WTC11 (cell line): Measurements from ENCODE around the gene KANK4. TPM values are rescaled to one million over a fixed set of nuclear protein-coding genes. Genes with fewer than 3 reads are reported as not detected.

Source experiments
- ATAC-seq: fragments of 200-7000 bp; cut with Tn5 transposase; 2 replicates; pipeline ENCODE4 v1.10.0; 2021; ENCODE audit warnings: mild to moderate bottlenecking, moderate library complexity
- CTCF ChIA-PET: fragments of 300-600 bp; sonication (Branson Sonifier 250); formaldehyde crosslinking; loops from one replicate; lab custom pipeline; 2021; ENCODE audit warnings: antibody characterized with exemption; lab: Charles Lee
- POLR2A ChIA-PET: fragments of 350-600 bp; sonication (Branson Sonifier 250); formaldehyde crosslinking; loops from one replicate; lab custom pipeline; 2021; ENCODE audit warnings: antibody characterized with exemption; lab: Charles Lee
- DNase-seq: peaks from one replicate; pipeline ENCODE4 v3.0.0; 2021; ENCODE audit warnings: low spot score
- H3K27ac Mint-ChIP-seq: 2 replicates; pipeline ENCODE4 v1.8.0; 2021; ENCODE audit warnings: mixed read lengths
- H3K27me3 Mint-ChIP-seq: 2 replicates; pipeline ENCODE4 v1.8.0; 2021; ENCODE audit warnings: low read depth, mild to moderate bottlenecking, moderate library complexity, mixed read lengths
- H3K36me3 Mint-ChIP-seq: 2 replicates; pipeline ENCODE4 v1.8.0; 2021; ENCODE audit warnings: mixed read lengths
- H3K4me1 Mint-ChIP-seq: 2 replicates; pipeline ENCODE4 v1.8.0; 2022; ENCODE audit warnings: mixed read lengths
- H3K4me3 Mint-ChIP-seq: 2 replicates; pipeline ENCODE4 v1.8.0; 2021; ENCODE audit warnings: mild to moderate bottlenecking, moderate library complexity, mixed read lengths
- H3K9me3 Mint-ChIP-seq: 2 replicates; pipeline ENCODE4 v1.8.0; 2021; ENCODE audit warnings: mixed read lengths
- CBFB ChIP-seq: sonication (generic); formaldehyde crosslinking; IDR thresholded peaks from 2 replicates; pipeline ENCODE4 v1.8.1; 2022; ENCODE audit warnings: mild to moderate bottlenecking, low read depth, missing genetic modification reagents
- CREM ChIP-seq: sonication (generic); formaldehyde crosslinking; IDR thresholded peaks from 2 replicates; pipeline ENCODE4 v1.8.1; 2022; ENCODE audit warnings: mild to moderate bottlenecking, missing genetic modification reagents, moderate library complexity
- FOXK1 ChIP-seq: sonication (generic); formaldehyde crosslinking; IDR thresholded peaks from 2 replicates; pipeline ENCODE4 v1.8.0; 2022; ENCODE audit warnings: mild to moderate bottlenecking, moderate library complexity, missing genetic modification reagents
- GABPB1 ChIP-seq: sonication (generic); formaldehyde crosslinking; IDR thresholded peaks from 2 replicates; pipeline ENCODE4 v1.8.1; 2023; ENCODE audit warnings: mild to moderate bottlenecking, missing genetic modification reagents
- HMGA2 ChIP-seq: fragments of 250-450 bp; sonication (Bioruptor Pico); IDR thresholded peaks from 2 replicates; pipeline ENCODE4 v1.4.0; 2021; ENCODE audit warnings: mild to moderate bottlenecking, moderate library complexity
- JAZF1 ChIP-seq: fragments of 250-450 bp; sonication (Bioruptor Pico); IDR thresholded peaks from 2 replicates; pipeline ENCODE4 v1.9.0; 2021; ENCODE audit warnings: moderate library complexity, mild to moderate bottlenecking, inconsistent platforms
- MYBL2 ChIP-seq: sonication (generic); formaldehyde crosslinking; IDR thresholded peaks from 2 replicates; pipeline ENCODE4 v1.8.1; 2023; ENCODE audit warnings: mild to moderate bottlenecking, moderate library complexity, missing genetic modification reagents
- NR3C1 ChIP-seq: sonication (generic); formaldehyde crosslinking; conservative IDR thresholded peaks from 2 replicates; pipeline ENCODE4 v1.8.1; 2023; ENCODE audit warnings: low read depth, mild to moderate bottlenecking, missing genetic modification reagents
- OVOL2 ChIP-seq: fragments of 250-450 bp; sonication (Bioruptor Pico); IDR thresholded peaks from 2 replicates; pipeline ENCODE4 v1.9.0; 2021; ENCODE audit warnings: mild to moderate bottlenecking, borderline replicate concordance
- SMAD3 ChIP-seq: sonication (generic); formaldehyde crosslinking; IDR thresholded peaks from 2 replicates; pipeline ENCODE4 v1.8.0; 2022; ENCODE audit warnings: missing genetic modification reagents, mild to moderate bottlenecking, borderline replicate concordance
- SMAD4 ChIP-seq: sonication (generic); formaldehyde crosslinking; IDR thresholded peaks from 2 replicates; pipeline ENCODE4 v1.8.0; 2022; ENCODE audit warnings: mild to moderate bottlenecking, missing genetic modification reagents
- SOX15 ChIP-seq: fragments of 250-450 bp; sonication (Bioruptor Pico); IDR thresholded peaks from 2 replicates; pipeline ENCODE4 v1.9.0; 2021; ENCODE audit warnings: mild to moderate bottlenecking
- TCF7 ChIP-seq: sonication (generic); formaldehyde crosslinking; IDR thresholded peaks from 2 replicates; pipeline ENCODE4 v1.8.0; 2022; ENCODE audit warnings: mild to moderate bottlenecking, low read depth, missing genetic modification reagents, moderate library complexity
- TEAD4 ChIP-seq: sonication (generic); formaldehyde crosslinking; IDR thresholded peaks from 2 replicates; pipeline ENCODE4 v1.8.0; 2022; ENCODE audit warnings: mild to moderate bottlenecking, missing genetic modification reagents
- ZNF138 ChIP-seq: sonication (generic); formaldehyde crosslinking; conservative IDR thresholded peaks from 2 replicates; pipeline ENCODE4 v1.8.1; 2022; ENCODE audit warnings: mild to moderate bottlenecking, moderate library complexity, missing genetic modification reagents
- ZNF232 ChIP-seq: sonication (generic); formaldehyde crosslinking; IDR thresholded peaks from 2 replicates; pipeline ENCODE4 v1.8.0; 2022; ENCODE audit warnings: mild to moderate bottlenecking, missing genetic modification reagents
- total RNA-seq: library from RNA; stranded (reverse); gene quantifications from 3 replicates; pipeline ENCODE4 v1.2.3, GENCODE V29; 2021
- TF ChIP-seq, protein P1 (sequence below): fragments of 200-600 bp; IDR thresholded peaks from 2 replicates; pipeline ENCODE4 v1.8.0; 2022; ENCODE audit warnings: antibody characterized with exemption
- TF ChIP-seq, protein P2 (sequence below): sonication (generic); formaldehyde crosslinking; IDR thresholded peaks from 2 replicates; pipeline ENCODE4 v1.8.1; 2022; ENCODE audit warnings: low read depth, mild to moderate bottlenecking, moderate library complexity, missing genetic modification reagents, borderline replicate concordance
- TF ChIP-seq, protein P3 (sequence below): sonication (generic); formaldehyde crosslinking; conservative IDR thresholded peaks from 2 replicates; pipeline ENCODE4 v1.8.1; 2023; ENCODE audit warnings: mild to moderate bottlenecking, low read depth, missing genetic modification reagents, moderate library complexity
- TF ChIP-seq, protein P4 (sequence below): sonication (generic); formaldehyde crosslinking; IDR thresholded peaks from 2 replicates; pipeline ENCODE4 v1.8.1; 2022; ENCODE audit warnings: mild to moderate bottlenecking, missing genetic modification reagents, moderate library complexity, borderline replicate concordance
- TF ChIP-seq, protein P5 (sequence below): sonication (generic); formaldehyde crosslinking; IDR thresholded peaks from 2 replicates; pipeline ENCODE4 v1.8.1; 2022; ENCODE audit warnings: low read depth, missing genetic modification reagents, borderline replicate concordance
- TF ChIP-seq, protein P6 (sequence below): sonication (generic); formaldehyde crosslinking; IDR thresholded peaks from 2 replicates; pipeline ENCODE4 v1.8.0; 2022; ENCODE audit warnings: mild to moderate bottlenecking, missing genetic modification reagents
- TF ChIP-seq, protein P7 (sequence below): sonication (generic); formaldehyde crosslinking; IDR thresholded peaks from 2 replicates; pipeline ENCODE4 v1.8.0; 2023; ENCODE audit warnings: missing genetic modification reagents, mild to moderate bottlenecking, borderline replicate concordance

The KANK4 gene
- total RNA-seq, 1 experiment from 2014 or later, result 0.35 TPM

DNA sequence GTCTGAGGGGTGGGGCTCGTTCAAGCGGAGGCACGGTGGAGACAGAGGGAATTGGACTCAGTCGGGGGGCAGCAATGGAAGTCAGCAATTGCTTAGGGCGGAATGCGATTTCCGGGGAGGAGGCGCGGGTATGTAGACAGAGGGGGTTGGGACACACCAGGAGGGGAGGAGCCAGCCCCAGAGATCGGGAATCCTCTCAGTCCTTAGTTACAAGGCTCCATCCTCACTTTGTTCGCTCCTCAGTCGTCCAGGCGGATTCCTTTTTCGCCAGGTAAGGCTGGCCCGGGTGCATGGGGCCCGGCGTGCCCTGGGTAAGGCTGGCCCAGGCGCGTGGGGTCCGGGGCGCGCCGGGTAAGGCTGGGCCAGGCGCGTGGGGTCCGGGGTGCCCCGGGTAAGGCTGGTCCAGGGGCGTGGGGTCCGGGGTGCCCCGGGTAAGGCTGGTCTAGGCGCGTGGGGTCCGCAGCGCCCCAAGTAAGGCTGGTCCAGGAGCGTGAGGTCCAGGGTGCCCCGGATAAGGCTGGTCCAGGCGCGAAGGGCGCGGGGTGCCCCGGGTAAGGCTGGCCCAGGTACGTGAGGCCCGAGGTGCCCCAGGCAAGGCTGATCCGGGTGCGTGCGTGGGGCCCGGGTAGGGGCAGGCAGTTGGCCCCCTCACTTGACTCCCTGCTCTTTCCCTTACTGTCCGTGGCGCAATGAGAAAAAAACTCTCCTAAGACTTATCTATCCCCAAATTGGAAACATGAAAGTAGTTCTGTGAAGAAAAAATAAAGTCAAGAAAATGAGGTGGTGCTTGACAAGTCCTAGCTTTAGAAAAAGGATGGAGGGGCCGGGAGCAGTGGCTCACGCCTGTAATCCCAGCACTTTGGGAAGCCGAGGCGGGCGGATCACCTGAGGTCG is 124.3 kb downstream of the KANK4 start, which contains the start of gene L1TD1:
Gene L1TD1, plus strand, starts transcription at position 199 of the 894 bp plus-strand sequence. CDS start 11,780 bp downstream, outside the sequence.
- ChIA-PET CTCF (no interaction called here), POLR2A (interaction anchor here (1.0 to 1.2 kb wide), 2 partner anchors 10 to 19 kb away, joined by 3 to 4 read pairs; no protein-coding TSS in a partner anchor)
- Mint-ChIP-seq H3K36me3 (peaks cover 44% of the 10 kb centered on the region), H3K4me3 (peak within 1 kb of the TSS; percentile 91), H3K27me3 (no peaks in the 10 kb centered on the region; the same call in 1 of the 2 replicates), H3K9me3 (peaks cover 5% of the 10 kb centered on the region; the same call in 1 of the 2 replicates), H3K27ac (peak within 1 kb of the TSS; percentile 97), H3K4me1 (peaks cover 46% of the 10 kb centered on the region)
- peak; percentile 86 for ATAC-seq
- DNase-seq, result peak; percentile 94
- TF ChIP-seq CREM (peak; percentile 58; the same call in 1 of the 2 replicates), TEAD4 (CRISPR knock-in tag) (no peak), FOXK1 (CRISPR knock-in tag) (peak; percentile 26), SMAD3 (CRISPR knock-in tag) (no peak), HMGA2 (CRISPR knock-in tag) (no peak), ZNF232 (CRISPR knock-in tag) (peak; percentile 30; the same call in 1 of the 2 replicates), GABPB1 (CRISPR knock-in tag) (no peak), NR3C1 (CRISPR knock-in tag) (peak; percentile 86; the same call in 1 of the 2 replicates), MYBL2 (CRISPR knock-in tag) (peak; percentile 65; the same call in 1 of the 2 replicates), JAZF1 (CRISPR knock-in tag) (no peak), ZNF138 (CRISPR knock-in tag) (0 out of 2 replicates have a peak, but pooled peaks have one; percentile 8), CBFB (CRISPR knock-in tag) (0 out of 2 replicates have a peak, but pooled peaks have one; percentile 24), SOX15 (CRISPR knock-in tag) (no peak), SMAD4 (CRISPR knock-in tag) (peak; percentile 61; the same call in 1 of the 2 replicates), TCF7 (CRISPR knock-in tag) (peak; percentile 80; the same call in 1 of the 2 replicates), OVOL2 (CRISPR knock-in tag) (no peak)
- TF ChIP-seq, protein P1, sequence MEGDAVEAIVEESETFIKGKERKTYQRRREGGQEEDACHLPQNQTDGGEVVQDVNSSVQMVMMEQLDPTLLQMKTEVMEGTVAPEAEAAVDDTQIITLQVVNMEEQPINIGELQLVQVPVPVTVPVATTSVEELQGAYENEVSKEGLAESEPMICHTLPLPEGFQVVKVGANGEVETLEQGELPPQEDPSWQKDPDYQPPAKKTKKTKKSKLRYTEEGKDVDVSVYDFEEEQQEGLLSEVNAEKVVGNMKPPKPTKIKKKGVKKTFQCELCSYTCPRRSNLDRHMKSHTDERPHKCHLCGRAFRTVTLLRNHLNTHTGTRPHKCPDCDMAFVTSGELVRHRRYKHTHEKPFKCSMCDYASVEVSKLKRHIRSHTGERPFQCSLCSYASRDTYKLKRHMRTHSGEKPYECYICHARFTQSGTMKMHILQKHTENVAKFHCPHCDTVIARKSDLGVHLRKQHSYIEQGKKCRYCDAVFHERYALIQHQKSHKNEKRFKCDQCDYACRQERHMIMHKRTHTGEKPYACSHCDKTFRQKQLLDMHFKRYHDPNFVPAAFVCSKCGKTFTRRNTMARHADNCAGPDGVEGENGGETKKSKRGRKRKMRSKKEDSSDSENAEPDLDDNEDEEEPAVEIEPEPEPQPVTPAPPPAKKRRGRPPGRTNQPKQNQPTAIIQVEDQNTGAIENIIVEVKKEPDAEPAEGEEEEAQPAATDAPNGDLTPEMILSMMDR, result no peak
- TF ChIP-seq, protein P2, sequence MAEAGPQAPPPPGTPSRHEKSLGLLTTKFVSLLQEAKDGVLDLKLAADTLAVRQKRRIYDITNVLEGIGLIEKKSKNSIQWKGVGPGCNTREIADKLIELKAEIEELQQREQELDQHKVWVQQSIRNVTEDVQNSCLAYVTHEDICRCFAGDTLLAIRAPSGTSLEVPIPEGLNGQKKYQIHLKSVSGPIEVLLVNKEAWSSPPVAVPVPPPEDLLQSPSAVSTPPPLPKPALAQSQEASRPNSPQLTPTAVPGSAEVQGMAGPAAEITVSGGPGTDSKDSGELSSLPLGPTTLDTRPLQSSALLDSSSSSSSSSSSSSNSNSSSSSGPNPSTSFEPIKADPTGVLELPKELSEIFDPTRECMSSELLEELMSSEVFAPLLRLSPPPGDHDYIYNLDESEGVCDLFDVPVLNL (CRISPR knock-in tag), result 0 out of 2 replicates have a peak, but pooled peaks have one; percentile 55
- TF ChIP-seq, protein P3, sequence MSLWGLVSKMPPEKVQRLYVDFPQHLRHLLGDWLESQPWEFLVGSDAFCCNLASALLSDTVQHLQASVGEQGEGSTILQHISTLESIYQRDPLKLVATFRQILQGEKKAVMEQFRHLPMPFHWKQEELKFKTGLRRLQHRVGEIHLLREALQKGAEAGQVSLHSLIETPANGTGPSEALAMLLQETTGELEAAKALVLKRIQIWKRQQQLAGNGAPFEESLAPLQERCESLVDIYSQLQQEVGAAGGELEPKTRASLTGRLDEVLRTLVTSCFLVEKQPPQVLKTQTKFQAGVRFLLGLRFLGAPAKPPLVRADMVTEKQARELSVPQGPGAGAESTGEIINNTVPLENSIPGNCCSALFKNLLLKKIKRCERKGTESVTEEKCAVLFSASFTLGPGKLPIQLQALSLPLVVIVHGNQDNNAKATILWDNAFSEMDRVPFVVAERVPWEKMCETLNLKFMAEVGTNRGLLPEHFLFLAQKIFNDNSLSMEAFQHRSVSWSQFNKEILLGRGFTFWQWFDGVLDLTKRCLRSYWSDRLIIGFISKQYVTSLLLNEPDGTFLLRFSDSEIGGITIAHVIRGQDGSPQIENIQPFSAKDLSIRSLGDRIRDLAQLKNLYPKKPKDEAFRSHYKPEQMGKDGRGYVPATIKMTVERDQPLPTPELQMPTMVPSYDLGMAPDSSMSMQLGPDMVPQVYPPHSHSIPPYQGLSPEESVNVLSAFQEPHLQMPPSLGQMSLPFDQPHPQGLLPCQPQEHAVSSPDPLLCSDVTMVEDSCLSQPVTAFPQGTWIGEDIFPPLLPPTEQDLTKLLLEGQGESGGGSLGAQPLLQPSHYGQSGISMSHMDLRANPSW (CRISPR knock-in tag), result 0 out of 2 replicates have a peak, but pooled peaks have one; percentile 29
- TF ChIP-seq, protein P4, sequence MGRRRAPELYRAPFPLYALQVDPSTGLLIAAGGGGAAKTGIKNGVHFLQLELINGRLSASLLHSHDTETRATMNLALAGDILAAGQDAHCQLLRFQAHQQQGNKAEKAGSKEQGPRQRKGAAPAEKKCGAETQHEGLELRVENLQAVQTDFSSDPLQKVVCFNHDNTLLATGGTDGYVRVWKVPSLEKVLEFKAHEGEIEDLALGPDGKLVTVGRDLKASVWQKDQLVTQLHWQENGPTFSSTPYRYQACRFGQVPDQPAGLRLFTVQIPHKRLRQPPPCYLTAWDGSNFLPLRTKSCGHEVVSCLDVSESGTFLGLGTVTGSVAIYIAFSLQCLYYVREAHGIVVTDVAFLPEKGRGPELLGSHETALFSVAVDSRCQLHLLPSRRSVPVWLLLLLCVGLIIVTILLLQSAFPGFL, result no peak
- TF ChIP-seq, protein P5, sequence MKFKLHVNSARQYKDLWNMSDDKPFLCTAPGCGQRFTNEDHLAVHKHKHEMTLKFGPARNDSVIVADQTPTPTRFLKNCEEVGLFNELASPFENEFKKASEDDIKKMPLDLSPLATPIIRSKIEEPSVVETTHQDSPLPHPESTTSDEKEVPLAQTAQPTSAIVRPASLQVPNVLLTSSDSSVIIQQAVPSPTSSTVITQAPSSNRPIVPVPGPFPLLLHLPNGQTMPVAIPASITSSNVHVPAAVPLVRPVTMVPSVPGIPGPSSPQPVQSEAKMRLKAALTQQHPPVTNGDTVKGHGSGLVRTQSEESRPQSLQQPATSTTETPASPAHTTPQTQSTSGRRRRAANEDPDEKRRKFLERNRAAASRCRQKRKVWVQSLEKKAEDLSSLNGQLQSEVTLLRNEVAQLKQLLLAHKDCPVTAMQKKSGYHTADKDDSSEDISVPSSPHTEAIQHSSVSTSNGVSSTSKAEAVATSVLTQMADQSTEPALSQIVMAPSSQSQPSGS (CRISPR knock-in tag), result peak; percentile 39; the same call in 1 of the 2 replicates
- TF ChIP-seq, protein P6, sequence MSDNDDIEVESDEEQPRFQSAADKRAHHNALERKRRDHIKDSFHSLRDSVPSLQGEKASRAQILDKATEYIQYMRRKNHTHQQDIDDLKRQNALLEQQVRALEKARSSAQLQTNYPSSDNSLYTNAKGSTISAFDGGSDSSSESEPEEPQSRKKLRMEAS (CRISPR knock-in tag), result peak; percentile 54
- TF ChIP-seq, protein P7, sequence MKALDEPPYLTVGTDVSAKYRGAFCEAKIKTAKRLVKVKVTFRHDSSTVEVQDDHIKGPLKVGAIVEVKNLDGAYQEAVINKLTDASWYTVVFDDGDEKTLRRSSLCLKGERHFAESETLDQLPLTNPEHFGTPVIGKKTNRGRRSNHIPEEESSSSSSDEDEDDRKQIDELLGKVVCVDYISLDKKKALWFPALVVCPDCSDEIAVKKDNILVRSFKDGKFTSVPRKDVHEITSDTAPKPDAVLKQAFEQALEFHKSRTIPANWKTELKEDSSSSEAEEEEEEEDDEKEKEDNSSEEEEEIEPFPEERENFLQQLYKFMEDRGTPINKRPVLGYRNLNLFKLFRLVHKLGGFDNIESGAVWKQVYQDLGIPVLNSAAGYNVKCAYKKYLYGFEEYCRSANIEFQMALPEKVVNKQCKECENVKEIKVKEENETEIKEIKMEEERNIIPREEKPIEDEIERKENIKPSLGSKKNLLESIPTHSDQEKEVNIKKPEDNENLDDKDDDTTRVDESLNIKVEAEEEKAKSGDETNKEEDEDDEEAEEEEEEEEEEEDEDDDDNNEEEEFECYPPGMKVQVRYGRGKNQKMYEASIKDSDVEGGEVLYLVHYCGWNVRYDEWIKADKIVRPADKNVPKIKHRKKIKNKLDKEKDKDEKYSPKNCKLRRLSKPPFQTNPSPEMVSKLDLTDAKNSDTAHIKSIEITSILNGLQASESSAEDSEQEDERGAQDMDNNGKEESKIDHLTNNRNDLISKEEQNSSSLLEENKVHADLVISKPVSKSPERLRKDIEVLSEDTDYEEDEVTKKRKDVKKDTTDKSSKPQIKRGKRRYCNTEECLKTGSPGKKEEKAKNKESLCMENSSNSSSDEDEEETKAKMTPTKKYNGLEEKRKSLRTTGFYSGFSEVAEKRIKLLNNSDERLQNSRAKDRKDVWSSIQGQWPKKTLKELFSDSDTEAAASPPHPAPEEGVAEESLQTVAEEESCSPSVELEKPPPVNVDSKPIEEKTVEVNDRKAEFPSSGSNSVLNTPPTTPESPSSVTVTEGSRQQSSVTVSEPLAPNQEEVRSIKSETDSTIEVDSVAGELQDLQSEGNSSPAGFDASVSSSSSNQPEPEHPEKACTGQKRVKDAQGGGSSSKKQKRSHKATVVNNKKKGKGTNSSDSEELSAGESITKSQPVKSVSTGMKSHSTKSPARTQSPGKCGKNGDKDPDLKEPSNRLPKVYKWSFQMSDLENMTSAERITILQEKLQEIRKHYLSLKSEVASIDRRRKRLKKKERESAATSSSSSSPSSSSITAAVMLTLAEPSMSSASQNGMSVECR (CRISPR knock-in tag), result peak; percentile 85
